Measurements from ENCODE around the gene ELSPBP1. TPM values are rescaled to one million over a fixed set of nuclear protein-coding genes. Genes with fewer than 3 reads are reported as not detected.

ELSPBP1 gene
- total RNA-seq, 2 donors from 2014 or later, result not detected

DNA sequence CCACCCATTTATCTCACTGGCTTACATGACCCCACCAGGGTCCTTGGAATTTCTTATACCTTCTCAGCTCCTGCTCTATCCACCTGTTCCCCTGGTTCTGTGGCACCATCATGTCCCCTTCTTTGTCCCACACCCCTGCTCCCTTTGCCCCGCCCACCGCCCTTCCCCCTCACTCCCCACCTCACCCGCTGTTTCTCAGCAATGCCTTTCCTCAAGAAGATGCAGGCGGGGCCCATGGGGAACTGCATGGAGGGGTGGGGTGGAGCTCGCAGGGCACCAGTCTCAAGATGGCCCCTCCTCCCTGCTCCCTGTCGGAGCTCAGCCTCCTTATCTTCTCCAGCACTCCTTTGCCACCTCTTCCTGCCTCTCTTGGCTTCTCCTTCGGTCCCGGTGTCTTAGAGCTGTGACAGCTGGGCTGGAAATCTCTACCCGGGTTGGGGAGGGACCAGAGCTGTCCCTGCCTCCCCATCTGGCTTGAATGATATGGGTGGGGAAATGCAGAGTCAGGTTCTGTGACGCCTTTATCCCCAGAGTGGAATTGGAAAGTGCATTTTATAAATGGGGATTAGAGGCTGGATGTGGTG, 49.3 kb downstream of the ELSPBP1 start, which contains the start of gene CABP5:
Gene CABP5 (minus strand): TSS at position 405 of the 584 bp plus-strand sequence. CDS start 157 bp downstream, at position 248.
- DNase-seq, result no peak
- intact Hi-C loops (cut with DNase I), result no loop called here
- H3K4me3 ChIP-seq, result no peak within 1 kb of the TSS
- H3K27ac ChIP-seq, result no peak within 1 kb of the TSS
- no peaks in the 10 kb centered on the region for H3K4me1 ChIP-seq
- no peaks in the 10 kb centered on the region for H3K27me3 ChIP-seq
- no peaks in the 10 kb centered on the region for H3K9me3 ChIP-seq
- TF ChIP-seq, protein P1, sequence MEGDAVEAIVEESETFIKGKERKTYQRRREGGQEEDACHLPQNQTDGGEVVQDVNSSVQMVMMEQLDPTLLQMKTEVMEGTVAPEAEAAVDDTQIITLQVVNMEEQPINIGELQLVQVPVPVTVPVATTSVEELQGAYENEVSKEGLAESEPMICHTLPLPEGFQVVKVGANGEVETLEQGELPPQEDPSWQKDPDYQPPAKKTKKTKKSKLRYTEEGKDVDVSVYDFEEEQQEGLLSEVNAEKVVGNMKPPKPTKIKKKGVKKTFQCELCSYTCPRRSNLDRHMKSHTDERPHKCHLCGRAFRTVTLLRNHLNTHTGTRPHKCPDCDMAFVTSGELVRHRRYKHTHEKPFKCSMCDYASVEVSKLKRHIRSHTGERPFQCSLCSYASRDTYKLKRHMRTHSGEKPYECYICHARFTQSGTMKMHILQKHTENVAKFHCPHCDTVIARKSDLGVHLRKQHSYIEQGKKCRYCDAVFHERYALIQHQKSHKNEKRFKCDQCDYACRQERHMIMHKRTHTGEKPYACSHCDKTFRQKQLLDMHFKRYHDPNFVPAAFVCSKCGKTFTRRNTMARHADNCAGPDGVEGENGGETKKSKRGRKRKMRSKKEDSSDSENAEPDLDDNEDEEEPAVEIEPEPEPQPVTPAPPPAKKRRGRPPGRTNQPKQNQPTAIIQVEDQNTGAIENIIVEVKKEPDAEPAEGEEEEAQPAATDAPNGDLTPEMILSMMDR (IDR thresholded peaks at IDR 0.05), result no peak
- no peak within 1 kb of the TSS for H3K9ac ChIP-seq (ENCODE audit: low read depth in 2 of 2, low read length in 2 of 2)
- no peaks in the 10 kb centered on the region for H3K36me3 ChIP-seq

DNA sequence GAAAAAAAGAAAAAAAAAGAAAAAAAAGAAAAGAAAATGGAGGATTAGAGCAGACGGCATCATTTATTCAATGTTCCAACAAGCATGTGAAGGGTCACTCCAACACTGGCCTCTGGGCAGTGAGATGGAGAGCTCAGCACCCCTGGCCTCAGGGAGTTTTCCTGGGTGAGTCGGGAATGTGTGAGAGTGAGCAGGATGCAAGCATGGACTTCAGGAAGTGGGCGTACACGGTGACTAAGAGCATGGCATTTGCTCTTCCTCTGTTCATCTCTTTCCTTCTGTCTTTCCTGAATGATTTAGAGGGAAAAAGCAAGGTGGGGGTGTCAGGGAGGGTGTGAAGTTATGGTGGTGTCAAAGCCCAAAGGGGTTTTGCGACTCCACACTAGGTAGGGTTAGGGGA, 50.1 kb downstream of the ELSPBP1 start:
- intact Hi-C loops (cut with DNase I), result no loop called here
- H3K9me3 ChIP-seq, result no peaks in the 10 kb centered on the region
- no peak overlapping the region for H3K27ac ChIP-seq
- no peaks in the 10 kb centered on the region for H3K27me3 ChIP-seq
- H3K4me3 ChIP-seq, result no peak overlapping the region
- H3K36me3 ChIP-seq, result no peaks in the 10 kb centered on the region
- no peak overlapping the region for H3K9ac ChIP-seq (ENCODE audit: low read depth in 2 of 2, low read length in 2 of 2)
- TF ChIP-seq, protein P1 (IDR thresholded peaks at IDR 0.05), result no peak
- H3K4me1 ChIP-seq, result no peaks in the 10 kb centered on the region
- no peak for DNase-seq

DNA sequence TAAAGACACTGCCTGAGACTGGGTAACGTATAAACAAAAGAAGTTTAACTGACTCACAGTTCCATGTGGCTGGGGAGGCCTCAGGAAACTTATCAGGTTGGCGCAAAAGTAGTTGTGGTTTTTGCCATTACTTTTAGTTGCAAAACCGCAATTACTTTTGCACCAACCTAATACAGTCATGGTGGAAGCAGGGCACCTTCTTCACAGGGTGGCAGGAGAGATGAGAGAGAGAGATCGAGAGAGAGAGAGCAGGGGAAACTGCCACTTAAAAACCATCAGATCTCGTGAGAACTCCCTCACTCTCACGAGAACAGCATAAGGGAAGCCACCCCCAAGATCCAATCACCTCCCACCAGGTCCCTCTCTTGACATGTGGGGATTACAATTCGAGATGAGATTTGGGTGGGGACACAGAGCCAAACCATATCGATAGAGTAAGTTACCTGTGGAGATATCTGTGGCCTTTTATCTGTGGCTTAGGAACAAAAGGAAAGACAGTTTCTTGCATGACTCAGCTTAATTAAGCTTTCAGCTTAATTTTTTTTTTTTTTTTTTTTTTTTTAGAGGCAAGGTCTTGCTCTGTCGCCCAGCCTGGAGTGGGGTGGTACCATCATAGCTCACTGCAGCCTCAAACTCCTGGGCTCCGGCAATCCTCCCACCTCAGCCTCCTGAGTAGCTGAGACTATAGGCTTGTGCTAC, 57.1 kb downstream of the ELSPBP1 start:
- Histone ChIP-seq H3K9me3 (no peaks in the 10 kb centered on the region), H3K9ac (ENCODE audit: low read depth in 2 of 2, low read length in 2 of 2) (no peak overlapping the region), H3K36me3 (no peaks in the 10 kb centered on the region), H3K4me1 (no peaks in the 10 kb centered on the region), H3K4me3 (no peak overlapping the region), H3K27me3 (no peaks in the 10 kb centered on the region), H3K27ac (no peak overlapping the region)
- no peak for DNase-seq
- TF ChIP-seq, protein P1 (IDR thresholded peaks at IDR 0.05), result no peak
- intact Hi-C loops (cut with DNase I), result no loop called here

DNA sequence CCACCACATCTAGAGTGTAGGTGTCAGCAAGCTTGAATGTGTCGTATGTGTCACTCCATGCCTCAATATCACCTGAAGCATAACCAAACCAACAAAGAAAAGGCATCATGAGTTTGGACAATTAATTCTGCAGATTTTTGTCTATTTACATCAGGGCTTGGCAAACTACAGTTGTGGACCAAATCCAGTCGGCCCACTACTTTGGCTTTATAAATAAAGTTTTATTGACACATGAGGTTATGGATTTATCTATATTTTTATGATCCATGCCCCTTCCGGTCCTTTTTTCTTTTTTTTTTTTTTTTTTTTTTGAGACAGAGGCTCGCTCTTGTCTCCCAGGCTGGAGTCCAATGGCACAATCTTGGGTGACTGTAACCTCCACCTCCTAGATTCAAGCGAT, 58.6 kb downstream of the ELSPBP1 start:
- Histone ChIP-seq H3K9ac (ENCODE audit: low read depth in 2 of 2, low read length in 2 of 2) (no peak overlapping the region), H3K4me1 (no peaks in the 10 kb centered on the region), H3K27me3 (no peaks in the 10 kb centered on the region), H3K27ac (no peak overlapping the region), H3K9me3 (no peaks in the 10 kb centered on the region), H3K4me3 (no peak overlapping the region), H3K36me3 (no peaks in the 10 kb centered on the region)
- TF ChIP-seq, protein P1 (IDR thresholded peaks at IDR 0.05), result no peak
- no peak for DNase-seq
- intact Hi-C loops (cut with DNase I), result no loop called here

DNA sequence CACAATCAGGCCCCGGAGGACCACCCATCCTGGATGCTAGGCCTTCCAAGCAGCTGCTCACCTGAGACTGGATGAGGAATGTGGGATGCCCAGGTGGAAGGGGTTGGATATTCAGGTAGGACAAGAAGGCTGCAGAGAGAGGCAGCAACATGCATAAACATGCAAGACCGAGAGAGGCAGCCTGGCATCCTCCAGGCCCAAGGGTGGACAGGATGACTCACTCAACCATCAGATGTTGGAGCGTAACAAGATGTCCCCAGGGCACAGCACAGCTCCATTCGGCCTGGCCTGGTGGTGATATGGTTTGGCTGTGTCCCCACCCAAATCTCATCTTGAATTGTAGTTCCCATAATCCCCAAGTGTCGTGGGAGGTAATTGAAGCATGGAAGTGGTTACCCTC, 59.4 kb downstream of the ELSPBP1 start:
- H3K9me3 ChIP-seq, result no peaks in the 10 kb centered on the region
- intact Hi-C loops (cut with DNase I), result no loop called here
- TF ChIP-seq, protein P1 (IDR thresholded peaks at IDR 0.05), result no peak
- no peak overlapping the region for H3K9ac ChIP-seq (ENCODE audit: low read depth in 2 of 2, low read length in 2 of 2)
- DNase-seq, result no peak
- H3K27me3 ChIP-seq, result no peaks in the 10 kb centered on the region
- H3K36me3 ChIP-seq, result no peaks in the 10 kb centered on the region
- H3K4me1 ChIP-seq, result no peaks in the 10 kb centered on the region
- no peak overlapping the region for H3K4me3 ChIP-seq
- no peak overlapping the region for H3K27ac ChIP-seq

Data from colonic mucosa (tissue), 4 donors.